PFSK-1 (cell line): ENCODE data around the gene CPSF3.

Experiments used
- POLR2AphosphoS5 ChIP-seq: IDR thresholded peaks from 2 replicates; pipeline ENCODE4 v1.6.1; 2012; ENCODE audit warnings: low read depth, mild to moderate bottlenecking, control low read depth, low read length, moderate library complexity
- SIN3A ChIP-seq: IDR thresholded peaks from 2 replicates; pipeline ENCODE4 v1.6.1; 2012; ENCODE audit warnings: mild to moderate bottlenecking, low read length, moderate library complexity, borderline replicate concordance; ENCODE audit not compliant: insufficient read depth
- TAF1 ChIP-seq: IDR thresholded peaks from 2 replicates; pipeline ENCODE4 v1.6.1; 2012; ENCODE audit warnings: low read length, control low read depth, borderline replicate concordance; ENCODE audit not compliant: insufficient read depth
- TF ChIP-seq, protein P1 (sequence below), 2 experiments: IDR thresholded peaks; 2 replicates each; pipeline versions ENCODE4 v1.6.1 to v1.8.0; 2011 to 2012; ENCODE audit warnings: low read depth in 2 of 2, low read length in 2 of 2, control low read depth in 1 of 2, inconsistent platforms in 1 of 2, mild to moderate bottlenecking in 1 of 2, moderate library complexity in 1 of 2; ENCODE audit not compliant: insufficient read depth in 1 of 2

DNA sequence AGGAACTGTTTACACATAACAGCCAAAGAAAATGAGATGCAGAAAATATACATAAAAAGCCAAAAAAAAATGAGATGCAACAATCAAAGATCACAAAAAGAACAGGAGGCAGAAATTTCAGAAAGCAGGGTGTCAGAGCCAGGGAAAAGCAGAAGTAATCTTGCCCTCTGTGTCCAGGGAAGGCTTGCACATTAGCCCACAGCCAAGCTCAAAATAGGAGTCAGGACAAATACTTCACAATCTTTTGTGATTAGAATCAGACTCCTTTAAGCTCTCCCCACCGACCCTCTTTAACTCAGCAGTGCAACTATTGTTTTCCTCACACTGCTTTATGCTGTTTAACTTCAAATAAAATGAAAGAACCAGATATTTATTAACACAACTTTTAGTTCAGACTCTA lies 85.5 kb downstream of the CPSF3 start:
- TF ChIP-seq SIN3A (no peak), POLR2AphosphoS5 (no peak), TAF1 (no peak)
- TF ChIP-seq, protein P1, sequence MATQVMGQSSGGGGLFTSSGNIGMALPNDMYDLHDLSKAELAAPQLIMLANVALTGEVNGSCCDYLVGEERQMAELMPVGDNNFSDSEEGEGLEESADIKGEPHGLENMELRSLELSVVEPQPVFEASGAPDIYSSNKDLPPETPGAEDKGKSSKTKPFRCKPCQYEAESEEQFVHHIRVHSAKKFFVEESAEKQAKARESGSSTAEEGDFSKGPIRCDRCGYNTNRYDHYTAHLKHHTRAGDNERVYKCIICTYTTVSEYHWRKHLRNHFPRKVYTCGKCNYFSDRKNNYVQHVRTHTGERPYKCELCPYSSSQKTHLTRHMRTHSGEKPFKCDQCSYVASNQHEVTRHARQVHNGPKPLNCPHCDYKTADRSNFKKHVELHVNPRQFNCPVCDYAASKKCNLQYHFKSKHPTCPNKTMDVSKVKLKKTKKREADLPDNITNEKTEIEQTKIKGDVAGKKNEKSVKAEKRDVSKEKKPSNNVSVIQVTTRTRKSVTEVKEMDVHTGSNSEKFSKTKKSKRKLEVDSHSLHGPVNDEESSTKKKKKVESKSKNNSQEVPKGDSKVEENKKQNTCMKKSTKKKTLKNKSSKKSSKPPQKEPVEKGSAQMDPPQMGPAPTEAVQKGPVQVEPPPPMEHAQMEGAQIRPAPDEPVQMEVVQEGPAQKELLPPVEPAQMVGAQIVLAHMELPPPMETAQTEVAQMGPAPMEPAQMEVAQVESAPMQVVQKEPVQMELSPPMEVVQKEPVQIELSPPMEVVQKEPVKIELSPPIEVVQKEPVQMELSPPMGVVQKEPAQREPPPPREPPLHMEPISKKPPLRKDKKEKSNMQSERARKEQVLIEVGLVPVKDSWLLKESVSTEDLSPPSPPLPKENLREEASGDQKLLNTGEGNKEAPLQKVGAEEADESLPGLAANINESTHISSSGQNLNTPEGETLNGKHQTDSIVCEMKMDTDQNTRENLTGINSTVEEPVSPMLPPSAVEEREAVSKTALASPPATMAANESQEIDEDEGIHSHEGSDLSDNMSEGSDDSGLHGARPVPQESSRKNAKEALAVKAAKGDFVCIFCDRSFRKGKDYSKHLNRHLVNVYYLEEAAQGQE (IDR thresholded peaks at IDR 0.05; ENCODE audit: insufficient read depth in 1 of 2, low read depth in 2 of 2, low read length in 2 of 2): no peak
